GM10248 (cell line): ENCODE data around the gene MSL3B.

Experiments used
- CTCF ChIA-PET: fragments of 300-600 bp; sonication (Branson Sonifier 250); formaldehyde crosslinking; extraction: SDS; loops from one replicate; lab custom pipeline; 2021; ENCODE audit warnings: antibody characterized with exemption; lab: Yijun Ruan, JAX
- POLR2A ChIA-PET: fragments of 350-650 bp; sonication (Branson Sonifier 250); formaldehyde crosslinking; extraction: SDS; loops from one replicate; lab custom pipeline; 2020; ENCODE audit warnings: antibody characterized with exemption; lab: Yijun Ruan, JAX
- DNase-seq: peaks from one replicate; pipeline ENCODE4 v3.0.0; 2012; ENCODE audit errors: extremely low spot score
- TF ChIP-seq, protein P1 (sequence below): IDR thresholded peaks from 2 replicates; pipeline ENCODE4 v1.5.1; 2012; ENCODE audit warnings: mild to moderate bottlenecking, low read depth; ENCODE audit errors: extremely low read depth, missing control alignments, control extremely low read depth

Gene MSL3B

GRCh38 chr2:233849607-233850271, 18.4 kb downstream of the MSL3B start:
- POLR2A ChIA-PET = no interaction called here
- CTCF ChIA-PET = interaction anchor here (1.0 to 5.2 kb wide), 2 partner anchors 8 to 9 kb away, joined by 3 to 19 read pairs; no protein-coding TSS in a partner anchor
- TF ChIP-seq, protein P1, sequence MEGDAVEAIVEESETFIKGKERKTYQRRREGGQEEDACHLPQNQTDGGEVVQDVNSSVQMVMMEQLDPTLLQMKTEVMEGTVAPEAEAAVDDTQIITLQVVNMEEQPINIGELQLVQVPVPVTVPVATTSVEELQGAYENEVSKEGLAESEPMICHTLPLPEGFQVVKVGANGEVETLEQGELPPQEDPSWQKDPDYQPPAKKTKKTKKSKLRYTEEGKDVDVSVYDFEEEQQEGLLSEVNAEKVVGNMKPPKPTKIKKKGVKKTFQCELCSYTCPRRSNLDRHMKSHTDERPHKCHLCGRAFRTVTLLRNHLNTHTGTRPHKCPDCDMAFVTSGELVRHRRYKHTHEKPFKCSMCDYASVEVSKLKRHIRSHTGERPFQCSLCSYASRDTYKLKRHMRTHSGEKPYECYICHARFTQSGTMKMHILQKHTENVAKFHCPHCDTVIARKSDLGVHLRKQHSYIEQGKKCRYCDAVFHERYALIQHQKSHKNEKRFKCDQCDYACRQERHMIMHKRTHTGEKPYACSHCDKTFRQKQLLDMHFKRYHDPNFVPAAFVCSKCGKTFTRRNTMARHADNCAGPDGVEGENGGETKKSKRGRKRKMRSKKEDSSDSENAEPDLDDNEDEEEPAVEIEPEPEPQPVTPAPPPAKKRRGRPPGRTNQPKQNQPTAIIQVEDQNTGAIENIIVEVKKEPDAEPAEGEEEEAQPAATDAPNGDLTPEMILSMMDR = no peak
- DNase-seq = no peak

DNA sequence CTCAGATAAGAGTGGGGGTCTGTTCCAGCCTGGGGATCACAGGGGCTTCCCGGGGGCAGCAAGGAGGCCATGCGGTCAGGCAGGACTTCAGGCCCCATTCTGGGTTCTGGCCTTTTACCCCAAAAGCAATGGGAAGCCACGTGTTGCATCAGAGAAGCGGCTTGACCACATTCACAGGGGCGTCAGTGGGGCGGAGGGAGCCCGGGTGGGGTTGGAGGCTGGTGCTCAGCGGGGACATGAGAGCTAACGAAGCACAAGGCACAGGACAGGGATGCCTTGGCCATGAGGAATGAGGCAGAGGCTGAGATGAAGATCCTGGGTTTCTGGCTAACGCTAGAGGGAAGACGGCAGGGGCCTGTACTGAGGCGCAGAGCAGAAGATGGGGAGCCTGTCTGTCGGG, 19.9 kb downstream of the MSL3B start:
- DNase-seq = no peak
- TF ChIP-seq, protein P1 = no peak
- CTCF ChIA-PET = interaction anchor here (5.2 kb wide), 1 partner anchor 9 kb away, joined by 19 read pairs; no protein-coding TSS in a partner anchor
- POLR2A ChIA-PET = no interaction called here

DNA sequence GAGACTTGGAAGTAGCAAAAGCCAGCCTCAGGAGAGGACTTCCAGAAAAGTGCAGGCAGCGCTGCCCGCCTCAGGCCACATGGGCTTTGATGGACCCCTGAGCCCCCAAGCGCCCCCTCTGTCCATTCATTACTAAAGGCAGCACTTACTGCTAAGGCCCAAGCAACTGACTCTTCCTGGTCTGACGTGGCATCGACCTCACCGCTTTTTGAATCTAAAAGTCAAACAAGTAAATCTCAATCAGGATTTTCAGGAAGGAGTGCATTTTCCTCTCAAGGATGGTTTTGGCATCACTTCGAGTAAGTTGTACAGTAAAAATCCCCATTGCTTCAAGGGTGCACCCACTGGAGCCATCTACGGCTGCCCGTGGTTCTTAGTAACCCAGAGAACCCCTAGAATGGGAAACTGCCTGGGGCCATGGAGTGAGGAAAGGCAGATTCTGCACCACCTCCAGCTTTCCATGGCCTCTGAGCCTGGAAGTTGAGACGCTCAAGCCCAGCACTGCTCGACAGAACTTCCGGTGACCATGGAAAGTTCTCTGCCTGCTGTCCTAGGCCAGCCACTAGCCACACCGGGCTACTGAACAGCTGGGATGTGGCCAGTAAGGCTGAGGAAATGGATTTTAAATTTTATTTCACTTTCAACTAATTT, 20.8 kb downstream of the MSL3B start:
- no peak for DNase-seq
- CTCF ChIA-PET = interaction anchor here (5.2 kb wide), 1 partner anchor 10 kb away, joined by 19 read pairs; no protein-coding TSS in a partner anchor
- TF ChIP-seq, protein P1 = no peak
- POLR2A ChIA-PET = no interaction called here

GRCh38 chr2:233846387-233847247, 21.6 kb downstream of the MSL3B start:
- POLR2A ChIA-PET = no interaction called here
- no peak for DNase-seq
- TF ChIP-seq, protein P1 = no peak
- CTCF ChIA-PET = interaction anchor here (5.2 kb wide), 1 partner anchor 11 kb away, joined by 19 read pairs; no protein-coding TSS in a partner anchor

- ChIA-PET POLR2A (no interaction called here), CTCF (interaction anchor here (5.2 kb wide), 1 partner anchor 12 kb away, joined by 19 read pairs; no protein-coding TSS in a partner anchor)
- TF ChIP-seq, protein P1 = no peak
- no peak for DNase-seq
Measured at GRCh38 chr2:233845301-233846060, 22.7 kb downstream of the MSL3B start.

DNA sequence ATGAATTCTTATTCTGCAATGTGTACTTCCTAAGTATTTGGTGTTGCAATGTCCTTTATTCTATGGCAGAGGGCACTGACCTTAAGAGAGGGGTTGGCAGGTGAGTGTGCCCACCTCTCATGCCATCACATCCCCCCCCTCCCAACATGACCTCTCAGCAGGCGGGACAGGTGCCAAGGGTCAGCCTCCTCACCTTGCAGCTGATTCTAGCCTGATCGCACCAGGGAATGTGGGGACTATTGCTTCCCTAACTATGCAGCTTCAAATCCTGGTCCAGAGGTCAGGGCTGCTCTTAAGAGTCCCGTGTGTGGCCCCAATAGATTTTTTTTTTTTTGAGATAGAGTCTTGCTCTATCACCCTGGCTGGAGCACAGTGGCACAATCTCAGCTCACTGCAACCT, 23.4 kb downstream of the MSL3B start:
- no peak for DNase-seq
- CTCF ChIA-PET = interaction anchor here (1.0 to 5.2 kb wide), 2 partner anchors 12 kb away, joined by 6 to 19 read pairs; no protein-coding TSS in a partner anchor
- TF ChIP-seq, protein P1 = no peak
- POLR2A ChIA-PET = no interaction called here
